Urinary bladder (tissue), 4 donors: ENCODE results near the gene PPP3CA. TPM values are rescaled to one million over a fixed set of nuclear protein-coding genes. Genes with fewer than 3 reads are reported as not detected.

Source experiments
- DNase-seq: peaks from one replicate; pipeline ENCODE4 v3.0.0-alpha.2; 2015; ENCODE audit errors: extremely low spot score
- H3K27ac ChIP-seq: one replicate; pipeline ENCODE4 v1.5.1; 2013; ENCODE audit warnings: low read depth, mild to moderate bottlenecking, moderate library complexity
- H3K36me3 ChIP-seq: one replicate; pipeline ENCODE4 v1.6.1; 2013; ENCODE audit warnings: mild to moderate bottlenecking, moderate library complexity; ENCODE audit not compliant: insufficient read depth
- H3K4me1 ChIP-seq: one replicate; pipeline ENCODE4 v1.6.1; 2013; ENCODE audit warnings: mild to moderate bottlenecking, moderate library complexity; ENCODE audit not compliant: insufficient read depth
- H3K4me3 ChIP-seq: one replicate; pipeline ENCODE4 v1.5.1; 2013; ENCODE audit warnings: low read depth, low read length
- WGBS: extraction: QIAGEN DNeasy Blood & Tissue Kit; methylation state at CpG from one replicate; pipeline ENCODE4 v1.1.7; 2013; 5-methylcytosine and 5-hydroxymethylcytosine counted together
- polyA plus RNA-seq: library from polyadenylated mRNA; stranded (reverse); fragments of 200-250 nt; gene quantifications from one replicate; pipeline ENCODE4 v1.2.3, GENCODE V29; 2013
- total RNA-seq: library from RNA; depleted of rRNA; stranded (reverse); fragments of >200 nt; gene quantifications from one replicate; pipeline ENCODE4 v1.2.3, GENCODE V29; 2014
- donor health status: healthy with polysubstance abuse.
- donor health status: healthy.

Gene PPP3CA
- total and polyA plus RNA-seq, 2 donors, result 21.2 to 79.8 TPM

DNA sequence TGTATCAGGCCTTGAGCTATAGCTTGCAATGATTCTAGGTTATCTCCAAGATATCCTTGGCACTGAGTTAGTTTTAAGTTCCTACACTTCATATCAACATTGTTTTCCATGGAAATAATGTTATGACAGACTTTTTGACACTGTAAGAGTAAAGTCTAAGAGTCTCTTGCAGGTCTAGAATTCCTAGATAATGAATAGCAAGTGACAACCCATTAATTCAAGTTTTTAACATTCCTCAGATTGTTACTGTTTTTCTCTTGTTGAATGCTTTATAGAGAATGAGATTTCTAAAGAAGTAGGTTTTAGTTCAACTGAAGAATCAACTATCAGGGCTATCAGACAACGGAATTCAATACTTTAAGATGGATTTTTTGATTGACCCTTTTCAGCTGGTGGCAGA, 276.1 kb downstream of the PPP3CA start:
- H3K4me1 ChIP-seq, result peaks cover 2% of the 10 kb centered on the region
- H3K27ac ChIP-seq, result no peak overlapping the region
- no peak overlapping the region for H3K4me3 ChIP-seq
- 96% methylated on average over 1 of the region's 1 CpG for WGBS
- DNase-seq, result no peak
- H3K36me3 ChIP-seq, result no peaks in the 10 kb centered on the region

DNA sequence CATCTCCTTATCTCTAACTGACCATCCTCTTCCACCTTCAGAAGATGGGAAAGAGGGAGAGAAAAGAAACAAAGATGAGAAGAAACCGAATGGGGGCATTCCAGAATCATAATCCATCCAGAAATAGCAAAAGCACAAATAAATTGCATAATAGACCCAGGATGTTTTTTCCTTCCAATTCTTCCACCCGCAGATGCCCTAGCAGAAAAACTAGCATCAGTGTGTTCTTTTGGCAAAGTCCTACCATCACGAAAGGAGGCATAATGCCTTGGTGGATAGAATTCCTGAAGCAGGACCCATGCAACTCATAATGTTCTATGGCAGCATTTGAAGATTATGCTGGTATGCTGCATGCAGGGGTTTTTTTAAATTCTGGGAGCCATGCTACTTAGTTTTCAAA, 279.2 kb downstream of the PPP3CA start:
- H3K36me3 ChIP-seq, result no peaks in the 10 kb centered on the region
- 91% methylated on average over 3 of the region's 3 CpGs for WGBS
- no peak overlapping the region for H3K27ac ChIP-seq
- DNase-seq, result no peak
- no peak overlapping the region for H3K4me3 ChIP-seq
- H3K4me1 ChIP-seq, result peaks cover 2% of the 10 kb centered on the region

DNA sequence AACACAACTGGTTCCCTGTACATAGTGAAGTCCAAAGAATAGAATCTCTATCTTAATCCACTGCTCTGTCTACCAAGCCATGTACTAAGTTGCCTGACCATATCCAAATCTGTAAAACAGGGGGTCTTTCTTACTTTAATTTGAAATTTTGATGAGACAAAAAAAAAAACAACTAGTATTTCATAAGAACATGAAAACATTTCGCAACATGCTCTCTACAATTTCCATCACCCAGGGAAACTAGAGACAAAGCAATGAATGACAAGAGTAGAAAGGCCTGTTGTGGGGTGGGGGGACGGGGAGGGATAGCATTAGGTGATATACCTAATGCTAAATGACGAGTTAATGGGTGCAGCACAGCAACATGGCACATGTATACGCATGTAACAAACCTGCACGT, 279.9 kb downstream of the PPP3CA start:
- 98% methylated on average over 5 of the region's 5 CpGs for WGBS
- H3K36me3 ChIP-seq, result no peaks in the 10 kb centered on the region
- DNase-seq, result no peak
- no peak overlapping the region for H3K27ac ChIP-seq
- no peak overlapping the region for H3K4me3 ChIP-seq
- peaks cover 2% of the 10 kb centered on the region for H3K4me1 ChIP-seq

DNA sequence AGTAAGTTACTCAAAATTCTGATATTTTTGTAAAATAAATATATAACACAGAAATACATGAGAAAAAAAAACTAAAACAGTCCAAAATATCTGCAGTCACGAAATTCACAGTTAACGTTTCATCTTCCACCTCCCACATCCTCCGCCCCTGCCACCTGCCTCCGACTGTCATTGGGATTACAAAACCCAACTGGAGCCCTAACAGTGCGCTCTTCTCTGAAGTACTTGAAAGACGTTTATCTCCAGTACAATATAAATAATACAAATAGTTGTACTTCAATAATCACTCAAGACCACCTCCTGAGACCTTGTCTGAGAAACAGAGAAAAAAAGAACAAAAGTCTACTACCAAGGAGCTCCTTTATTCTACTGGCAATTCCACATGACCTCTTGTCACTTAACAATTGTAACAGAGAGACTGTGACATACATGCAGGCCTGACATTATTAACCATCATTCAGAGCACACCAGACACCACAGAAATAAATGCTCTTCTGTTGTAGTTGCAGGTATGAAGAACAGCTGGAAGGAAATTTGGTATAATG, 280.6 kb downstream of the PPP3CA start:
- Histone ChIP-seq H3K4me3 (no peak overlapping the region), H3K36me3 (no peaks in the 10 kb centered on the region), H3K27ac (no peak overlapping the region), H3K4me1 (peaks cover 2% of the 10 kb centered on the region)
- 88% methylated on average over 6 of the region's 6 CpGs for WGBS
- no peak for DNase-seq

DNA sequence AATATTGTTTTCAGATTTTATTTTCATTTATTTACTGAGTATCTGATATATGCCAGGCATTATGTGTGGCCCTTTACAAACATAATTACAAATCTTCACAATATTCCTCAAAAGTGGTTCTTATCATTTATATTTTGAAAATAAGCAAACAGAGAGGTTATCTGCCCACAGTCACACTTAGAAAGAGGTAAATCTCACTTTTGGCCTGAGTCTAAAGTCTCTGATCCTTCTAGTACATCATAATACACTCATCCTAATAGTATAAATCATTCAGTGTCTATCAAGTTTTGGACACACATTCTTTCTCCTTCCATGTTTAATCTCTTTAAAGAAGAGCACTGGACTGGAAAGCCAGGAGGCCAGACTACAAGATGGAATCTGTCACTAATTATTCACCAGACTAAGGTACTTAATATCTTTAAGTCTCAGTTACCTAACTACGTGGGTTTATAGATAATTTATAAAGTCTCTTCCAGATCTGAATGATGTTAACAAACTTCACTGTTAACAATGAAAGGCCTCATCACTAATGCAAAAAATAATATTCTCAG, 281.3 kb downstream of the PPP3CA start:
- H3K36me3 ChIP-seq, result no peaks in the 10 kb centered on the region
- no peak overlapping the region for H3K27ac ChIP-seq
- peaks cover 2% of the 10 kb centered on the region for H3K4me1 ChIP-seq
- 85% methylated on average over 1 of the region's 1 CpG for WGBS
- no peak for DNase-seq
- no peak overlapping the region for H3K4me3 ChIP-seq

GRCh38 chr4:101065346-101065745, 282.0 kb downstream of the PPP3CA start:
- Histone ChIP-seq H3K4me3 (no peak overlapping the region), H3K4me1 (peaks cover 2% of the 10 kb centered on the region), H3K36me3 (no peaks in the 10 kb centered on the region), H3K27ac (no peak overlapping the region)
- no peak for DNase-seq
- 97% methylated on average over 1 of the region's 1 CpG for WGBS

DNA sequence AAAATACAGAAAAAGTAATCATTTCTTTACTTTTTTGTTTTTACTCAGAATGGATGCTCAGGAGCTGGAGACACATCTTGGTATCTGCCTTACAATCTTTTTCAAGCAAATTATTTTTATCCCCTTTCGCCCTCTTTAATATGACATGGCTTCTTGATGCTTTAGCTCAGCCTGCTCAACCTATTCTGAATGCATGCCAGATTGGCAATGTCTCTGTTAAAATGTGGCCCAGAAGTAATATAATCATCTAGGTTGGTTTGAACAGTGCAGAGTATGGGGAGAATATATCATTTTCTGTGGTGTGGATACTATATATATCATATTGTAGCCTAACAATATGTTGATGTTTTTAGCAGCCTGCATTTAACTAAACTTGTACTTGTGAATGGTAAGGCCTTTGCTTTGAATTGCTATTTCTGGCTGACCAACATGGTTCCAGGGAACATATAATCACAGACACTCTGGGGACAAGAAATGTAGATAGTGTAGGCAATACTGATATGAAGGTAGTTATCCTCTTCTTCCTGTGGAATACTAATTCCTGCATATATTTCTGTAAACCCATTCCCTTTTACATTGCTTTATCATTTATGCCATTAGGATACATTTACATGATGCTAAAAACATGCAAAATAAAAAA, 282.7 kb downstream of the PPP3CA start:
- no peak for DNase-seq
- no peak overlapping the region for H3K27ac ChIP-seq
- H3K4me3 ChIP-seq, result no peak overlapping the region
- peaks cover 2% of the 10 kb centered on the region for H3K4me1 ChIP-seq
- H3K36me3 ChIP-seq, result peaks cover 3% of the 10 kb centered on the region
- 87% methylated on average over 1 of the region's 1 CpG for WGBS

- Histone ChIP-seq H3K4me3 (no peak overlapping the region), H3K4me1 (no peaks in the 10 kb centered on the region), H3K27ac (no peak overlapping the region), H3K36me3 (peaks cover 3% of the 10 kb centered on the region)
- 77% methylated on average over 2 of the region's 2 CpGs for WGBS
- DNase-seq, result no peak
Measured at GRCh38 chr4:101055392-101055791, 291.9 kb downstream of the PPP3CA start.

DNA sequence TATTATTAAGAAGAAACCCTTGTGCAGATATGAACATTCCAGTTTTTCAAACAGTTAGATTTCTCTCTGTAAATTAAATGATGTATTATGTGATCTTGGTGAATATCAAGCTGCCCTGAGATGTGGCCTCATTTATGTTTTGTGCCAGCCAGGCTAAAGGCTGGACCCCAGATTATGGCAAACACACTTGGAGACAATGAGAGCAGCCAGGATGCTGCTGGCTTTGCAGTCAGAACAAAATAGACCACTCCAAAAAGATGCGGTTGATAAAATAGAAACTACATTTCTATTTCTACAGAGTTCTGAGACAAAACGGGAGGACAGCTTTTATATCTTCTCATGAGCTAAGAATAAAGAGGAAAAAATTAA, 296.5 kb downstream of the PPP3CA start:
- Histone ChIP-seq H3K36me3 (no peaks in the 10 kb centered on the region), H3K4me1 (no peaks in the 10 kb centered on the region), H3K27ac (no peak overlapping the region), H3K4me3 (no peak overlapping the region)
- no peak for DNase-seq
- WGBS, result 84% methylated on average over 2 of the region's 2 CpGs

- DNase-seq, result no peak
- Histone ChIP-seq H3K36me3 (no peaks in the 10 kb centered on the region), H3K4me3 (no peak overlapping the region), H3K27ac (no peak overlapping the region), H3K4me1 (no peaks in the 10 kb centered on the region)
- 85% methylated on average over 6 of the region's 6 CpGs for WGBS
Measured at GRCh38 chr4:101050088-101050836, 297.1 kb downstream of the PPP3CA start.

DNA sequence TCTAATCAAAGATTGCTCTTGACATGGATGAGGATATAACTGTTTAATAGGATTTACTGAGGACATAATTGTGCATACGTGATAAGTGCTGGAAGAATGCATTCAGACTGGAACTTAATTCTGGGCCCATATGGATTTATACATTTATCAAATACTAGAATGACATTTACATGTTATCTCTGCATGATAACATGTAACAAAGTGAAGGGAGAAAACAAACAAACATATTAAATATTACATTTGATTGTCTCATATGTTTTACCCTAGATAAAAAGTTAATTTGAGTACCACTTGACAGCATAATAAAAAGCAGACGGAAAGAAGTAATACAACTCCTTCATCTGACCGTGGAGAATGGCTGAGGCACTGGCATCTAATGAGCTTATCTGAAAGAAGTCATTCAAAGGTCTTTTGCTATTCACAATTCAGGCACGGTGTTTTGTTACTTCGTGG, 297.8 kb downstream of the PPP3CA start:
- no peaks in the 10 kb centered on the region for H3K4me1 ChIP-seq
- H3K4me3 ChIP-seq, result no peak overlapping the region
- no peak overlapping the region for H3K27ac ChIP-seq
- H3K36me3 ChIP-seq, result no peaks in the 10 kb centered on the region
- 71% methylated on average over 5 of the region's 5 CpGs for WGBS
- DNase-seq, result no peak

DNA sequence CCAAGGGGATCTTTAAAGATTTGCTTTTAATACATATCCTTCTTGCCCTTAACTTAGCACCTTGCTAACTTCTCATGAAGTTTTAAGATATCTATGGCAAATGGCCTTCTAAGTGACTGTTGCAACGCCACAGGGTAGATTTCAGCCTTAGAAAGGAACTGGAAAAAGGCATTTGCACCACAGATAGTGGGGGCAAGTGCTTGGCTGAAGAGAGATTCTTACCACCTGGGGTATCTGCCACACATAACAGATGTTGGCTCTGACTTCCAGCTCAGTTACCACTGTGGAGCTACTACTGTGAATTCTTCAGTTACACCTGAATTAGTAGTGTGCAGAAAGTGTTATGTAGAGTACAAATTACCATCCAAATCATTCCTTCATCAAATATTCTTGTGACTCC, 302.6 kb downstream of the PPP3CA start:
- WGBS, result 94% methylated on average over 1 of the region's 1 CpG
- Histone ChIP-seq H3K4me1 (no peaks in the 10 kb centered on the region), H3K36me3 (no peaks in the 10 kb centered on the region), H3K4me3 (no peak overlapping the region), H3K27ac (no peak overlapping the region)
- no peak for DNase-seq

DNA sequence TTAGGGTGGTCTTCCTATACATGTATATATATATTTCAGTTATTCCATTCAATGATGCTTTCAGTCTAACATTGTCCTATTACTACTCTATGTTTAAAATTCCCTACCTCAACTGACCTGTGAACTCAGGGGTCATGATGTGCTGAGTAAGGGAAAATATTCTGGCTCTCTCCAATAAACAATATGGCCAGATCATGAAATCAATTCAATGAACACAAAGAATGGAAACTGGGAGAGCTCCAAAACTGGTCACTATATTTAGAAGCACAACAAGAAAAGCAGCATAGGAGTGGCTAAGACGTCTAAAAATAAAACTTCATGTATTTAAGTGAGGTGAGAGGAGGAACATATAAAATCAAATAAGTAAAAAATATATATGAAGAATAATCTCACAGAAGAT, 304.5 kb downstream of the PPP3CA start:
- Histone ChIP-seq H3K4me1 (no peaks in the 10 kb centered on the region), H3K4me3 (no peak overlapping the region), H3K36me3 (peaks cover 3% of the 10 kb centered on the region), H3K27ac (no peak overlapping the region)
- no peak for DNase-seq
- 59% methylated on average over 1 of the region's 1 CpG for WGBS

GRCh38 chr4:101040776-101041175, 306.6 kb downstream of the PPP3CA start:
- H3K4me1 ChIP-seq, result no peaks in the 10 kb centered on the region
- H3K36me3 ChIP-seq, result peaks cover 3% of the 10 kb centered on the region
- no peak overlapping the region for H3K27ac ChIP-seq
- H3K4me3 ChIP-seq, result no peak overlapping the region
- no peak for DNase-seq
- 92% methylated on average over 2 of the region's 2 CpGs for WGBS
